ENCODE data around the gene KBTBD6. TPM values are rescaled to one million over a fixed set of nuclear protein-coding genes. Genes with fewer than 3 reads are reported as not detected.
"Not testable (repeated sequence)": the region's sequence is repeated elsewhere in the genome, so short reads cannot be mapped to it uniquely, and the experiment has no call there.

The KBTBD6 gene, protein sequence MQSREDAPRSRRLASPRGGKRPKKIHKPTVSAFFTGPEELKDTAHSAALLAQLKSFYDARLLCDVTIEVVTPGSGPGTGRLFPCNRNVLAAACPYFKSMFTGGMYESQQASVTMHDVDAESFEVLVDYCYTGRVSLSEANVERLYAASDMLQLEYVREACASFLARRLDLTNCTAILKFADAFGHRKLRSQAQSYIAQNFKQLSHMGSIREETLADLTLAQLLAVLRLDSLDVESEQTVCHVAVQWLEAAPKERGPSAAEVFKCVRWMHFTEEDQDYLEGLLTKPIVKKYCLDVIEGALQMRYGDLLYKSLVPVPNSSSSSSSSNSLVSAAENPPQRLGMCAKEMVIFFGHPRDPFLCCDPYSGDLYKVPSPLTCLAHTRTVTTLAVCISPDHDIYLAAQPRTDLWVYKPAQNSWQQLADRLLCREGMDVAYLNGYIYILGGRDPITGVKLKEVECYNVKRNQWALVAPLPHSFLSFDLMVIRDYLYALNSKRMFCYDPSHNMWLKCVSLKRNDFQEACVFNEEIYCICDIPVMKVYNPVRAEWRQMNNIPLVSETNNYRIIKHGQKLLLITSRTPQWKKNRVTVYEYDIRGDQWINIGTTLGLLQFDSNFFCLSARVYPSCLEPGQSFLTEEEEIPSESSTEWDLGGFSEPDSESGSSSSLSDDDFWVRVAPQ
- 24.6 and 25.2 TPM in 2 replicates for total RNA-seq (2014; rRNA removed; shearing (Covaris generic))

DNA sequence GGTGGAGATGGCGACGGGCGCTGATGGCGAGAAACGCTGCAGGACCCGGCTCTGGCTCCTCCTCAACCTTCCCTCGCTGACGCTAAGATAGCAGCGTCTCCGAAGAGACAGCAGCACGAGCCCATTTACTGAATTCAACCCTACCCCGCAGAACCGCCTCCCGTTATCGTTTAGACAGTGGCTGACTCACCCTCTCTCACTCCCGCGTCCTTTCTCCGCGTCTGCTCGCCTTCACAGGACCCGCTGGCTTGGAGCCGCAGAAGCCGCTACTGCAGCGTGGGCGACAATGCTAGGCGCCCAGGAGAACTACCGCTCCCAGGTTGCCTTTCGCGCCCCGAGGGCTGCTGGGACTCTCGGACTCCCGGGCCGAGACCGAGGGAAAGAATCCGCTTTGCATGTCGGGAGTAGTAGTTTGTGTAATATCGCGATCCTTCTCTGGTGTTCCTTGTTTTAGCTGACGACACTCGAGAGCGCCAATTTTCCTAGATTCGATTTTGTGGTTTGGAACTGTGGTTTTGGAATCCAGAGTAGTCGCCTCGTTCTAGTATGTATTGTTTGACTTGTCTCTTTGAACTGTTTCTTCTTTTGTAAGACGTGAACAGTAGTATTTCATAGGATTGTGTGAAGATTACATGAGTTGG lies at the start of gene KBTBD6:
Gene KBTBD6 (minus strand): TSS at position 291 of the 641 bp plus-strand sequence. CDS start 291 bp downstream, outside the sequence.
- H3K27me3 ChIP-seq = no peaks in the 10 kb centered on the region
- peak; percentile 97 to 98 for DNase-seq
- H3K4me3 ChIP-seq = peak within 1 kb of the TSS; percentile 79
- H3K4me1 ChIP-seq = peaks cover 3% of the 10 kb centered on the region
- H3K9me3 ChIP-seq (replicated peaks) = no peaks in the 10 kb centered on the region; the same call in 1 of the 2 replicates
- peaks cover 15% of the 10 kb centered on the region for H3K36me3 ChIP-seq
- H3K27ac ChIP-seq = peak within 1 kb of the TSS; percentile 72

DNA sequence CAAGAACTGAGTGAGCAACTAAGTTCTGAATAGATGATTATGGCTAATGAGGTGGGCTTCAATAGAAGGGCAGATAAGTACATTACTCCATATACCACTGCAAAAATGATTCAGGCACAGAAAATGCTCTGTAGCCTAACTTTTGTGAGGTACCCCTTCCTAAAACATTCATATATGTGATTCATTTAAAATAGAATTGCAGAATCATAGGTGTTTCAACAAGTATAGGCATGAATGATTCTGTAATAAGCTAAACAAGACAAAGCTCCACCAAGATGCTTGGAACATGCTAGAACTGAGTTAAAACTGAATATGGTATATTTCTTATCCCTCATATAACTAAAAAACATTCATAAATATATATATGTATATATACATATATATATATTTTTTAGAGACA lies 49.6 kb upstream of the KBTBD6 start:
- Histone ChIP-seq H3K9me3 (replicated peaks) (no peaks in the 10 kb centered on the region), H3K27me3 (no peaks in the 10 kb centered on the region), H3K36me3 (no peaks in the 10 kb centered on the region), H3K27ac (no peak overlapping the region), H3K4me1 (no peaks in the 10 kb centered on the region), H3K4me3 (no peak overlapping the region)
- no peak for DNase-seq

DNA sequence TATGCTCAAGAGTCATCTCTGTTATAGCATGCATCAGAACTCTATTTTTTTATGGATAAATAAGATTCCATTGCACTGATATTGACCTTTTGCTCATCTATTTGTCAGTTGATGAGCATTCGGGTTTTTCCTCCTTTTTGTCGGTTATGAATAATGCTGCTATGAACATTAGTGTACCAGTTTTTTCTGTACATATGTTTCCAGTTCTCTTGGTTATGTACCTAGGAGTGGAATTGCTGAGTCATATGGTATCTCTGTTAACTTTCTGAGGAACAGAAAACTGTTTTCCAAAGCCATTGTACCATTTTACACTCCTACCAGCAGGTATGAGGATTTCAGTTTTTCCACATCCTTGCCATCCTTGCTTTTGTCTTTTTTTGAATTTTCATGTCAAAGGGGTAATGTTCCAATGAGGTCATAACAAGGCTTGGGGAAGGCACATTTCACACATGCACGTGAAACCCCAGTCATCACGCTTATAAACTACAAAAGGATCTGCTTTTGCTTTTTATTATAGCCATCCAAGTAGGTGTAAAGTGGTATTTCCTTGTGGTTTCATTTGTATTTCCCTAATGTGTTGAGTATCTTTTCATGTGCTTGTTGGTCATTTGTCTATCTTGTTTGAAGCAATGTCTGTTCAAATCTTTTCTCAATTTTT lies 47.1 kb upstream of the KBTBD6 start:
- no peaks in the 10 kb centered on the region for H3K27me3 ChIP-seq
- no peaks in the 10 kb centered on the region for H3K36me3 ChIP-seq
- no peak overlapping the region for H3K27ac ChIP-seq
- H3K4me1 ChIP-seq = no peaks in the 10 kb centered on the region
- peaks cover 8% of the 10 kb centered on the region; the same call in 1 of the 2 replicates for H3K9me3 ChIP-seq (replicated peaks)
- H3K4me3 ChIP-seq = no peak overlapping the region
- DNase-seq = no peak

DNA sequence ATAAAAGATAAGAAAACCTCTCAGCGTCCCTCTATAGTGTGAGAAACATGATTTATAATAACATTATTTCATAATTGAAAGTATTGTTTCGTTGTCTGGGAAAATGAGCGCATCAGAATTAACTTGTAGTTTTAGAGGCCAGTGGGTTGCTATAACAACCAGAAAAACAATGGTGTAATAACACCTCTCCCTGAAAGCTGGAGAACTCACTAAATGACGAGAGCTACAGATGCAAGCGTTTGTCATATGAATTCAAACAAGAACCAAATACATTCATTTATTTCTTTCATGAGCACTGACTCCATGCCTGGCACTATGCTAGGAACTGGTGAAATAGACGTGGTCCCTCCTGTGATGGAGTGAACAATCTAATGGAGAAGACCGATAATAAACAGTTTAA lies 45.4 kb upstream of the KBTBD6 start:
- no peak overlapping the region for H3K4me3 ChIP-seq
- no peak for DNase-seq

DNA sequence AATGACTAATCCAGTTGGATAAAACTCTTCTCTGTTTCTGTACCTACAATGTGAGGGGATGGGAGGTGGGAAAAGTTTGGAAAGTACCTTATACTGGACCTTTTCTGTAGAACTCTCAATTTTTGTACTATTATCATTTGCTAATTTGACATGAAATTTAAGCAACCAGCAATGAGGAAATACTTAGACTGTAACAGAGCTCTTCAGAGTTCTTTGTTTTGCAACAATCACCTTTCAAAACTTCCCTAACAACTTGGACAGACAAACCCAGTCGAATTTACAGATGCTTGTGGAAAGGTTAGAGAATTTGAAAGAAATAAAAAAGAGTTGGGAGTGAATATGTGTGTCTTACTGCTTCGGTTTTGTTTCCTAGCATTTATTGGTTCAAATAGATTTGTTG lies 45.0 kb upstream of the KBTBD6 start:
- H3K27me3 ChIP-seq = no peaks in the 10 kb centered on the region
- no peaks in the 10 kb centered on the region for H3K4me1 ChIP-seq
- no peak overlapping the region for H3K4me3 ChIP-seq
- no peak overlapping the region for H3K27ac ChIP-seq
- peaks cover 8% of the 10 kb centered on the region; the same call in 1 of the 2 replicates for H3K9me3 ChIP-seq (replicated peaks)
- DNase-seq = no peak
- no peaks in the 10 kb centered on the region for H3K36me3 ChIP-seq

More for the DNA sequence above, 45.4 kb upstream of the KBTBD6 start:
- no peak overlapping the region for H3K27ac ChIP-seq
- no peaks in the 10 kb centered on the region for H3K36me3 ChIP-seq
- H3K9me3 ChIP-seq (replicated peaks) = peaks cover 8% of the 10 kb centered on the region; the same call in 1 of the 2 replicates
- H3K4me1 ChIP-seq = no peaks in the 10 kb centered on the region
- H3K27me3 ChIP-seq = no peaks in the 10 kb centered on the region

DNA sequence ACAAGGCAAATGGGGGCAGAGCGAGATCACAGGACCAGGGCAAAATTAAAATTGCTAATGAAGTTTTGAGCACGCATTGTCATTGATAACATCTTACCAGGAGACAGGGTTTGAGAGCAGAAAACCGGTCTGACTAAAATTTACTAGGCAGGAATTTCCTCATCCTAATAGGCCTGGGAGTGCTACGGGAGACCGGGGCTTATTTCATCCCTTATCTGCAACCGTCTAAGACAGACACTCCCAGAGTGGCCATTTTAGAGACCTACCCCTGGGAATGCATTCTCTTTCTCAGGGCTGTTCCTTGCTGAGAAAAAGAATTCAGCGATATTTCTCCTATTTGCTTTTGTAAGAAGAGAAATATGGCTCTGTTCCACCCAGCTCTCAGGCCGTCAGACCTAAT lies 43.0 kb upstream of the KBTBD6 start:
- not testable (repeated sequence) for H3K4me3 ChIP-seq; H3K27ac ChIP-seq; H3K27me3 ChIP-seq; H3K9me3 ChIP-seq (replicated peaks); DNase-seq; H3K36me3 ChIP-seq; H3K4me1 ChIP-seq

DNA sequence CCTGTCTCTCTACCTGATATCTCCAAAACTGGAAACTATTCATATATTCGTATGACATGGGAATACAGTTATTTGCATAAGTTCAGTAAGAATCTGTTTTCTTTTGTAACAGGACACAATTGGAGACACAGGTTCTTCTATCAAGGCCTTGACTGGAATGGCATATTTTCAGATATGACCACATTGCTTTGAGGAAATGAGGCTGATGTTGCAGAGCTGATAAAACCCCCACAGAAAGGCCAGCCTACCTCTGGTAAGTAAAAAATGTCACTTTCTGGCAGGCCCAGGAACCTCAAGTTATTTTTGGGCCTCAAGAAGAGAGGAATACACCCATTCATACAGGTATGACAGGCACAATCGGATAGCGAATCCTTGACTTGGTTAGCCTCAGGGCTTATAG lies 29.5 kb upstream of the KBTBD6 start:
- Histone ChIP-seq H3K9me3 (replicated peaks) (no peaks in the 10 kb centered on the region), H3K27ac (no peak overlapping the region), H3K4me3 (no peak overlapping the region), H3K4me1 (no peaks in the 10 kb centered on the region), H3K36me3 (no peaks in the 10 kb centered on the region), H3K27me3 (no peaks in the 10 kb centered on the region)
- no peak for DNase-seq

DNA sequence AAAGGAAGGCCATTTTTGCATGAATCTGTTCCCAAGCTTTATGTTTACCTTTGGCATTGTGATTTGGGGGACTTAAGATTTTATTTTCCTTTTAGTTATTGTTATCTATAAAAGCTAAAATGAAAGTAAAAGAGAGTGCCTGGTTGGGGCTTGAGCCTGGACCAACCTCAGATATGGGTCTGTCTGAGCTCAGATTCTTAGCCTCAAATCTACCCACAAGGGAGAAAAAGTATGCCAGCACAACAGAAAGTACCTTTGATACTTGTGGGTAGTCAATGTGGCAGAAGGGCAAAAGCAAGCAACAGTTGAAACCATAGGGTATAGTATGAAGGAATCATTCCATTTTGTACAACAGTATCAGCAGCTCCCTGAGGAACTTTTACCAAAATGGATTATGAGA lies 26.6 kb upstream of the KBTBD6 start:
- Histone ChIP-seq H3K4me3 (no peak overlapping the region), H3K27me3 (no peaks in the 10 kb centered on the region), H3K36me3 (no peaks in the 10 kb centered on the region), H3K9me3 (replicated peaks) (no peaks in the 10 kb centered on the region), H3K4me1 (no peaks in the 10 kb centered on the region), H3K27ac (no peak overlapping the region)
- DNase-seq = no peak

DNA sequence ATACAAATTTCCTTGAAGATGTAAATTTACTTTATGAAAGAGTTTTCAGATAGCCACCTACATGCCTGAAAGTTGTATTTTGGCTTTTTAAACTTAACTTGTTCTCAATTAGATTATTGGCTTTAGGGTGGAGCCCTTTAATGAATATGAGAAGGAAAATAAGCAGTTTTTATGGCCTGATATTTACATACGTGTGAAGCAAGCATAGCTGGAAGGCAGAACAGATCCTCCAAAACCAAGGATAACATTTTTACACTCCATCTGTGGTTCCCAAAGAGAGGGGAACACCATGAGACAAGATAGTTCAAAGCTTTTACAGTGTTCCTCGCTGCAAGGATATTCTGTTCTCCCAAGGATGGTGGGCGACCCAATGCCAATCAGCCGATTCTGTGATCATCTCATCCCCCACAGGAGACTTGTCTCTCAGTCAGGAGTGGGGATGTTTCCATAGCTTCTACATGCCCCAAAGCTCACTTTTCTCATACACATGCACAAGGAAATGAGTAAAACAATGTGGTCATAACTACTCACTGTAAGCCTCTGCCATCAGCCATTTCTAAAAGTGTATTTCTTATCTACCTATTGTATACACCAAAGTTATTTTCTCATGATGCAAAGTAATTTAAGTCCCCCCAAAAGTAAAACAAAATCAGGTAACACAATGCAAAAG lies 24.6 kb upstream of the KBTBD6 start:
- Histone ChIP-seq H3K9me3 (replicated peaks) (no peaks in the 10 kb centered on the region), H3K4me1 (no peaks in the 10 kb centered on the region), H3K27me3 (no peaks in the 10 kb centered on the region), H3K4me3 (no peak overlapping the region), H3K36me3 (no peaks in the 10 kb centered on the region), H3K27ac (no peak overlapping the region)
- no peak for DNase-seq

DNA sequence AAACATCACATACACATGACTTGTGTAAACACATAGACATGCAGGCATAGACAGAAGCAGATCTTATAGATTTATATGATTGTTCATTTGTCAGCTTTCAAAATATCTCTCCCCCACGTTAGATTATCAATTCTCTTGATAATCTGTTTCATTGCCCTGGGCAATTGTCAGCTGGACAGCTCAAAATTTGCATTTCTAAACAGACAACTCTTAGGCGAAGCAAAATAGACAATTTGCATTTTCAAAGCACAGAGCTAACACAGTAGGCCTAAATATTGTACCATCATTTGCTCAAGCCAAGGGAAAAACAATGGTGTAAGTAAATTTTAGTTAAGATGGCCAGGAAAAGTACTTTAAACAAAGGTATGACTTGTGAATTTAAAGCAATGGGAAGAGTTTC lies 24.0 kb upstream of the KBTBD6 start:
- no peaks in the 10 kb centered on the region for H3K27me3 ChIP-seq
- H3K27ac ChIP-seq = no peak overlapping the region
- no peak for DNase-seq
- H3K9me3 ChIP-seq (replicated peaks) = no peaks in the 10 kb centered on the region
- no peaks in the 10 kb centered on the region for H3K36me3 ChIP-seq
- H3K4me3 ChIP-seq = no peak overlapping the region
- no peaks in the 10 kb centered on the region for H3K4me1 ChIP-seq

DNA sequence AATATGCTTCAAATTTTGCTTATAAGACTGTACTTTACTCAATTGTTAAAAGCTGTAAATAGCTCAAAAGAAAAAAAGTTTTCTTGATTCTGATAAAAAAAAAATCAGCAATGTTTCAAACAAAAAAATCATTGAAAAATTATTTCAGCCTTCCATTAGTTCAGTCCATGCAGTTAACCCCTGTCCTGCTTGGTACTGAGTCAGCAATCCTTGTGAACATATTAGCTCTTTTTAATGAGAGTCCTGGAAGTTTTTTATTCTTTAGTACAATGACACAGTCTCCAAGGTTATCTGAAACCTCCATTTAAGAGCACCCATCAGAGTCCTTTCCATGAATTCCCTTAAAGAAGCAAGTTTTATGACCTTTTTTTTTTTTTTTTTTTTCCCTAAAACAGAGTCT lies 21.4 kb upstream of the KBTBD6 start:
- no peak for DNase-seq
- Histone ChIP-seq H3K4me3 (no peak overlapping the region), H3K27ac (no peak overlapping the region), H3K9me3 (replicated peaks) (peaks cover 13% of the 10 kb centered on the region), H3K36me3 (no peaks in the 10 kb centered on the region), H3K27me3 (no peaks in the 10 kb centered on the region), H3K4me1 (no peaks in the 10 kb centered on the region)

DNA sequence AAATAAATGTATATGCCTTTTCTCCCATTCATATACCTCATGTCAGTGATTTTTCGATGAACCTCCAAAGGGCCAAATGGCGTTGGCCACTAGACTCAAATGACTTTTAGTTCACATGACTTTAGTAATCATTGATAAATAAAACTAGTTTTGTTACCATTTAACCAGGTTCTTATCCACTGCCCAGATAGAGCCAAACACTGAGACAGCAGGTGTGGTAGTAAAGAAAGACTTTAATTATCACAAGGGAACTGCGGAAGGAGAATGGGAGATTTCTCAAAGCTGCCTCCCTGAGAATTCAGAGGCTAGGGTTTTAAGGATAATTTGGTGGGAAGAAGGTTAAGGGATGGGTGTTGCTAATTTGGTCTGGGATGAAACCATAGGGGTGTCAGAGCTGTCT lies 19.4 kb upstream of the KBTBD6 start:
- H3K4me3 ChIP-seq = no peak overlapping the region
- H3K36me3 ChIP-seq = no peaks in the 10 kb centered on the region
- no peak overlapping the region for H3K27ac ChIP-seq
- H3K27me3 ChIP-seq = no peaks in the 10 kb centered on the region
- H3K9me3 ChIP-seq (replicated peaks) = peaks cover 20% of the 10 kb centered on the region
- no peaks in the 10 kb centered on the region for H3K4me1 ChIP-seq
- DNase-seq = no peak

DNA sequence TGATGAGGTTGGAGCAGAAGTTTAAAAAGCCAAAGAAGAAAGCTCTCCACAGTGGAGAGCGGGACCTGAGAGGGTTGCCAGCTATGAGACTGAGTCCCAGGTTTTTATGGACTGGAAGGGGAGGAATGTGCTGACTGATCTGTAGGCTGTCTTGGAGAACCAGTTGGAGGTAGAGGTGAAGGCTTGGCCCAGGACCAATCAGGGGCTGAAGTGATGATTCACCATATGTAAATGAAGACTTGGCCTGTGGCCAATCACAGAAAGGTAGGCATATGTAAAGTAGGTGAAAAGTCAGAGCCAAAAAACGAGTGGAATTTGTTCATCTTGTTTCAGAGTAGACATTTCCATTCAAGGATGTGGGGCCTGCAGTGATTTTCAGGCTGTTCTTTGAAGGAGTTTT lies 17.5 kb upstream of the KBTBD6 start:
- Histone ChIP-seq H3K27me3 (no peaks in the 10 kb centered on the region), H3K9me3 (replicated peaks) (peaks cover 20% of the 10 kb centered on the region), H3K27ac (no peak overlapping the region), H3K4me3 (no peak overlapping the region), H3K4me1 (no peaks in the 10 kb centered on the region), H3K36me3 (no peaks in the 10 kb centered on the region)
- no peak for DNase-seq

All from SJCRH30 (cell line).